ENCODE results near the gene TNFRSF6B.

DNA sequence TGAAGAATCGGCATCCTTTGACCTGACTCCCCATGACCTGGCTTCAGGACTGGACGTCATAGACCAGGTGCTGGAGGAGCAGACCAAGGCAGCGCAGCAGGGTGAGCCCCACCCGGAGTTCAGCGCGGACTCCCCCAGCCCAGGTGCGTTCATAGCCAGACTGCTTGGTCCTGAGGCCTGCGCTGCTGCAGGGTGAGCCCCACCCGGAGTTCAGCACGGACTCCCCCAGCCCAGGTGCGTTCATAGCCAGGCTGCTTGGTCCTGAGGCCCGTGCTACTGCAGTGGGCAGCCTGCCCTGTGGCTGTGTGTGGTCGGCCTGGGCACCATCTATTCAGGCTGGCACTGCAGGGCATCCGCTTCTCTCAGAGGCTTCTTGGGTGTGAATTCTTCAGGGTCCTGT, 22.5 kb upstream of the TNFRSF6B start:
- TF ChIP-seq, protein P1, sequence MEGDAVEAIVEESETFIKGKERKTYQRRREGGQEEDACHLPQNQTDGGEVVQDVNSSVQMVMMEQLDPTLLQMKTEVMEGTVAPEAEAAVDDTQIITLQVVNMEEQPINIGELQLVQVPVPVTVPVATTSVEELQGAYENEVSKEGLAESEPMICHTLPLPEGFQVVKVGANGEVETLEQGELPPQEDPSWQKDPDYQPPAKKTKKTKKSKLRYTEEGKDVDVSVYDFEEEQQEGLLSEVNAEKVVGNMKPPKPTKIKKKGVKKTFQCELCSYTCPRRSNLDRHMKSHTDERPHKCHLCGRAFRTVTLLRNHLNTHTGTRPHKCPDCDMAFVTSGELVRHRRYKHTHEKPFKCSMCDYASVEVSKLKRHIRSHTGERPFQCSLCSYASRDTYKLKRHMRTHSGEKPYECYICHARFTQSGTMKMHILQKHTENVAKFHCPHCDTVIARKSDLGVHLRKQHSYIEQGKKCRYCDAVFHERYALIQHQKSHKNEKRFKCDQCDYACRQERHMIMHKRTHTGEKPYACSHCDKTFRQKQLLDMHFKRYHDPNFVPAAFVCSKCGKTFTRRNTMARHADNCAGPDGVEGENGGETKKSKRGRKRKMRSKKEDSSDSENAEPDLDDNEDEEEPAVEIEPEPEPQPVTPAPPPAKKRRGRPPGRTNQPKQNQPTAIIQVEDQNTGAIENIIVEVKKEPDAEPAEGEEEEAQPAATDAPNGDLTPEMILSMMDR (IDR thresholded peaks at IDR 0.05; ENCODE audit: insufficient read depth, low read length): no peak
- TF ChIP-seq, protein P2, sequence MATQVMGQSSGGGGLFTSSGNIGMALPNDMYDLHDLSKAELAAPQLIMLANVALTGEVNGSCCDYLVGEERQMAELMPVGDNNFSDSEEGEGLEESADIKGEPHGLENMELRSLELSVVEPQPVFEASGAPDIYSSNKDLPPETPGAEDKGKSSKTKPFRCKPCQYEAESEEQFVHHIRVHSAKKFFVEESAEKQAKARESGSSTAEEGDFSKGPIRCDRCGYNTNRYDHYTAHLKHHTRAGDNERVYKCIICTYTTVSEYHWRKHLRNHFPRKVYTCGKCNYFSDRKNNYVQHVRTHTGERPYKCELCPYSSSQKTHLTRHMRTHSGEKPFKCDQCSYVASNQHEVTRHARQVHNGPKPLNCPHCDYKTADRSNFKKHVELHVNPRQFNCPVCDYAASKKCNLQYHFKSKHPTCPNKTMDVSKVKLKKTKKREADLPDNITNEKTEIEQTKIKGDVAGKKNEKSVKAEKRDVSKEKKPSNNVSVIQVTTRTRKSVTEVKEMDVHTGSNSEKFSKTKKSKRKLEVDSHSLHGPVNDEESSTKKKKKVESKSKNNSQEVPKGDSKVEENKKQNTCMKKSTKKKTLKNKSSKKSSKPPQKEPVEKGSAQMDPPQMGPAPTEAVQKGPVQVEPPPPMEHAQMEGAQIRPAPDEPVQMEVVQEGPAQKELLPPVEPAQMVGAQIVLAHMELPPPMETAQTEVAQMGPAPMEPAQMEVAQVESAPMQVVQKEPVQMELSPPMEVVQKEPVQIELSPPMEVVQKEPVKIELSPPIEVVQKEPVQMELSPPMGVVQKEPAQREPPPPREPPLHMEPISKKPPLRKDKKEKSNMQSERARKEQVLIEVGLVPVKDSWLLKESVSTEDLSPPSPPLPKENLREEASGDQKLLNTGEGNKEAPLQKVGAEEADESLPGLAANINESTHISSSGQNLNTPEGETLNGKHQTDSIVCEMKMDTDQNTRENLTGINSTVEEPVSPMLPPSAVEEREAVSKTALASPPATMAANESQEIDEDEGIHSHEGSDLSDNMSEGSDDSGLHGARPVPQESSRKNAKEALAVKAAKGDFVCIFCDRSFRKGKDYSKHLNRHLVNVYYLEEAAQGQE (IDR thresholded peaks at IDR 0.05; ENCODE audit: insufficient replicate concordance, low read depth): no peak
- TF ChIP-seq POLR2AphosphoS5 (IDR thresholded peaks at IDR 0.05; ENCODE audit: low read depth): no peak
- TF ChIP-seq GABPA (IDR thresholded peaks at IDR 0.05; ENCODE audit: low read depth): no peak
